A549 (cell line): ENCODE results near the gene RET.

Experiments used
- HDAC2 ChIP-seq: fragments of 200-600 bp; sonication (generic); IDR thresholded peaks from 2 replicates; pipeline ENCODE4 v1.6.1; 2016
- RNF2 ChIP-seq: fragments of 200-600 bp; sonication (generic); IDR thresholded peaks from 2 replicates; pipeline ENCODE4 v1.6.1; 2016; ENCODE audit warnings: low read depth, mild to moderate bottlenecking, antibody characterized with exemption, moderate library complexity, borderline replicate concordance
- TF ChIP-seq, protein P1 (sequence below): fragments of >200 bp; sonication (Bioruptor Twin); formaldehyde crosslinking; IDR thresholded peaks from 3 replicates; pipeline ENCODE4 v1.5.1; 2016

DNA sequence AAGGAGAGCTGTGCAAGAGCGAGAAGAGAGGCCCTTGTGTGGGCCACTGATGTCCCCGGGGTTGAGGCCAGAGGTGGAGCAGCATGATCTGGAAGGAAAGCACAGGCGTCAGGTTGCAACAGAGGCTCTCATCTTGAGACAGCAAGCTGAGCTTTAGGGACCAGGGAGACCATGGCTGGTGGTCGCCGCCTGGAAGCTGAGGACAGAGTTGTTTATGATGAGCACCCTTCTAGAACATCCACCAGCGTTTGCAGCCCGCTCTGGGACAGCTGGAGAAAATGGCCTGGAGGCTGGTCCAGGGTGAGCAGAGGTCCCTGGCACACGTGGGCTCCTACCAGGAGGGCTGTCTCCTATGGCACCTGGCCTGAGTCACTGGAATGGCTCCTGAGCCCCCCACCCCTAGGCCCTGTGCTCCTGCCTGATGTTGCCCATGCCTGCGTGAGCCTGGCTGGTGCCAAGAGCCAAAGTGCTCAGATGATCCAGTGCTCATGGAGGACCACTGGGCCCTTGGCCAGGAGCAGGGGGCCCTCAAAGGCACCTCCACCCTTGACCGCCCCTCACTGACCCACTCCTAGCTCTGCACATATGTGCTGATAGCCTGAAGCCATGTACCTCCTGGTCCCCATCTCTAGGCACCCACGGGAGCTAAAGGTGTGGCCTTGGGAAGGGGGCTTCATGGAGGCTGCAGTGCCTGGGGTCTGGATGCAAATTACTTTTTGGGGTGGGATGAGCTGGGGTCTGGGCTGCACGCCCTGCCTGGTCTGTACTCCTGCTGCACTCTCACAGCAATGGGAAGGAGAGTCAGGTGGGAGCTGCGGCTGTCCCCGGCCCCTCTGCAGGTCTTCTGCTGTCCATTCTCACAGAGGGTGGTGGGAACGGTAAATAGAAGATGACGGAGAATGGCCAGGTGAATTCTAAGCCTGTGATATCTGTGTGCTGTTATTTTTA, 40.1 kb upstream of the RET start:
- TF ChIP-seq RNF2, result no peak
- no peak for TF ChIP-seq HDAC2
- TF ChIP-seq, protein P1, sequence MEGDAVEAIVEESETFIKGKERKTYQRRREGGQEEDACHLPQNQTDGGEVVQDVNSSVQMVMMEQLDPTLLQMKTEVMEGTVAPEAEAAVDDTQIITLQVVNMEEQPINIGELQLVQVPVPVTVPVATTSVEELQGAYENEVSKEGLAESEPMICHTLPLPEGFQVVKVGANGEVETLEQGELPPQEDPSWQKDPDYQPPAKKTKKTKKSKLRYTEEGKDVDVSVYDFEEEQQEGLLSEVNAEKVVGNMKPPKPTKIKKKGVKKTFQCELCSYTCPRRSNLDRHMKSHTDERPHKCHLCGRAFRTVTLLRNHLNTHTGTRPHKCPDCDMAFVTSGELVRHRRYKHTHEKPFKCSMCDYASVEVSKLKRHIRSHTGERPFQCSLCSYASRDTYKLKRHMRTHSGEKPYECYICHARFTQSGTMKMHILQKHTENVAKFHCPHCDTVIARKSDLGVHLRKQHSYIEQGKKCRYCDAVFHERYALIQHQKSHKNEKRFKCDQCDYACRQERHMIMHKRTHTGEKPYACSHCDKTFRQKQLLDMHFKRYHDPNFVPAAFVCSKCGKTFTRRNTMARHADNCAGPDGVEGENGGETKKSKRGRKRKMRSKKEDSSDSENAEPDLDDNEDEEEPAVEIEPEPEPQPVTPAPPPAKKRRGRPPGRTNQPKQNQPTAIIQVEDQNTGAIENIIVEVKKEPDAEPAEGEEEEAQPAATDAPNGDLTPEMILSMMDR, result no peak
